Endometrial microvascular endothelial cells (primary cell): Measurements from ENCODE around the gene FBXO10. TPM values are rescaled to one million over a fixed set of nuclear protein-coding genes. Genes with fewer than 3 reads are reported as not detected.

ENCODE experiments used
- in situ Hi-C: cut with HindIII; loops from 2 replicates; pipeline ENCODE4 v1.10.0; 2017; ENCODE audit warnings: low sequenced_read_pairs, low pct_unique_long_range_greater_than_20kb; ENCODE audit errors: inconsistent ontology term
- total RNA-seq: library from RNA; depleted of rRNA; stranded (reverse); fragments of >200 nt; gene quantifications from one replicate; pipeline ENCODE4 v1.2.3, GENCODE V29; 2015; ENCODE audit errors: inconsistent ontology term

The FBXO10 gene
- total RNA-seq, 1 donor from 2014 or later, result 7.5 TPM

- in situ Hi-C loops, result no loop called here
These were observed 111.5 kb downstream of the FBXO10 start for GRCh38 chr9:37464426-37465248.

- in situ Hi-C loops, result no loop called here
These were observed 112.2 kb downstream of the FBXO10 start for GRCh38 chr9:37464006-37464405.

Other genes with a start within 250 kb of the FBXO10 start
- 208 TPM for gene GRHPR, start 153.7 kb downstream of the FBXO10 start, total RNA-seq
- gene ZBTB5, start 110.9 kb downstream of the FBXO10 start, total RNA-seq, result 7.1 TPM
- gene POLR1E, start 90.4 kb downstream of the FBXO10 start, total RNA-seq, result 21.9 TPM
- gene TOMM5, start 16.2 kb upstream of the FBXO10 start, total RNA-seq, result 150 TPM
- gene FRMPD1, start 74.6 kb upstream of the FBXO10 start, total RNA-seq, result not detected
- 4.0 TPM for gene TRMT10B, start 177.4 kb upstream of the FBXO10 start, total RNA-seq
- gene EXOSC3, start 208.7 kb upstream of the FBXO10 start, total RNA-seq, result 20.8 TPM
- gene DCAF10, start 224.4 kb upstream of the FBXO10 start, total RNA-seq, result 10.8 TPM